H1 (cell line): Measurements from ENCODE around the gene ZNF214. TPM values are rescaled to one million over a fixed set of nuclear protein-coding genes. Genes with fewer than 3 reads are reported as not detected.

ENCODE experiments used
- CTCF ChIA-PET: fragments of 300-600 bp; sonication (Branson Sonifier 250); formaldehyde crosslinking; loops from one replicate; lab custom pipeline; 2021; ENCODE audit not compliant: partially characterized antibody; lab: Charles Lee
- POLR2A ChIA-PET: fragments of 300-600 bp; sonication (Branson Sonifier 250); formaldehyde crosslinking; loops from one replicate; lab custom pipeline; 2021; ENCODE audit warnings: inconsistent platforms; ENCODE audit not compliant: partially characterized antibody; lab: Charles Lee
- DNase-seq, 2 experiments: peaks; one replicate each; pipeline versions ENCODE4 v3.0.0 to v3.0.0-alpha.2; 2010 to 2022; ENCODE audit warnings: low spot score in 2 of 2, low read depth in 1 of 2, mixed read lengths in 1 of 2
- FAIRE-seq: peaks from 2 replicates; lab custom pipeline; 2011; peaks lifted over from hg19 to GRCh38; lab: Jason Lieb, UNC
- H2AFZ ChIP-seq: 2 replicates; pipeline ENCODE4 v1.8.1; 2012; ENCODE audit warnings: low read length, inconsistent platforms
- H2AK5ac ChIP-seq: 2 replicates; pipeline ENCODE4 v1.6.1; 2013; ENCODE audit warnings: low read depth, low read length
- H2BK120ac ChIP-seq: replicated peaks from 2 replicates; pipeline ENCODE3; 2013; ENCODE audit warnings: low read depth, low read length, inconsistent platforms
- H2BK12ac ChIP-seq: 2 replicates; pipeline ENCODE4 v1.6.1; 2013; ENCODE audit warnings: low read depth, low read length
- H2BK15ac ChIP-seq: 2 replicates; pipeline ENCODE4 v1.6.1; 2013; ENCODE audit warnings: low read length
- H2BK20ac ChIP-seq: 2 replicates; pipeline ENCODE4 v1.6.1; 2013; ENCODE audit warnings: low read length
- H2BK5ac ChIP-seq: 2 replicates; pipeline ENCODE4 v1.6.1; 2013; ENCODE audit warnings: low read depth, low read length
- H3K14ac ChIP-seq: 2 replicates; pipeline ENCODE4 v1.6.1; 2013; ENCODE audit warnings: inconsistent platforms; ENCODE audit not compliant: insufficient read length
- H3K18ac ChIP-seq: 2 replicates; pipeline ENCODE4 v1.6.1; 2013; ENCODE audit warnings: low read length; ENCODE audit errors: extremely low read depth
- H3K23ac ChIP-seq: 2 replicates; pipeline ENCODE4 v1.6.1; 2013; ENCODE audit warnings: inconsistent platforms; ENCODE audit not compliant: insufficient read length
- H3K23me2 ChIP-seq: 2 replicates; pipeline ENCODE4 v1.6.1; 2013; ENCODE audit warnings: low read depth, low read length
- H3K27ac ChIP-seq: 2 replicates; pipeline ENCODE4 v1.6.1; 2011; ENCODE audit warnings: low read depth, low read length, inconsistent platforms
- H3K27me3 ChIP-seq, 4 experiments: replicated peaks in 1 of 4; 1 replicate in 1 of 4; 2 replicates in 3 of 4; pipeline versions ENCODE4 v1.6.1 to v1.8.1; 2011 to 2013; ENCODE audit warnings: low read length in 3 of 4, mild to moderate bottlenecking in 3 of 4, inconsistent platforms in 2 of 4, mixed read lengths in 2 of 4, moderate library complexity in 1 of 4; ENCODE audit not compliant: control insufficient read depth in 3 of 4, insufficient read depth in 3 of 4; ENCODE audit errors: extremely low read depth in 1 of 4
- H3K36me3 ChIP-seq, 4 experiments: 2 replicates each; pipeline versions ENCODE4 v1.6.1 to v1.8.1; 2011 to 2013; ENCODE audit warnings: mild to moderate bottlenecking in 4 of 4, low read length in 3 of 4, moderate library complexity in 2 of 4, control low read depth in 1 of 4, inconsistent platforms in 1 of 4; ENCODE audit not compliant: insufficient read depth in 4 of 4, control insufficient read depth in 2 of 4
- H3K4ac ChIP-seq: replicated peaks from 2 replicates; pipeline ENCODE3; 2013; ENCODE audit warnings: low read length, low read depth, mixed read lengths, inconsistent platforms; ENCODE audit not compliant: insufficient read length
- H3K4me1 ChIP-seq, 4 experiments: replicated peaks in 1 of 4; 1 replicate in 1 of 4; 2 replicates in 3 of 4; pipeline versions ENCODE4 v1.6.1 to v1.8.1; 2011 to 2013; ENCODE audit warnings: low read length in 3 of 4, inconsistent platforms in 2 of 4, mixed read lengths in 1 of 4; ENCODE audit not compliant: insufficient read depth in 4 of 4, control insufficient read depth in 3 of 4
- H3K4me2 ChIP-seq, 2 experiments: 2 replicates each; pipeline versions ENCODE4 v1.6.1 to v1.8.1; 2011 to 2013; ENCODE audit warnings: low read depth in 2 of 2, low read length in 2 of 2, control low read depth in 1 of 2, inconsistent platforms in 1 of 2, mild to moderate bottlenecking in 1 of 2; ENCODE audit not compliant: insufficient read depth in 1 of 2
- H3K4me3 ChIP-seq, 4 experiments: fragments of 200-600, 300-600 bp in 1 of 4; sonication (generic), shearing (Covaris generic), sonication (Bioruptor Twin) in 1 of 4; 2 replicates each; pipeline versions ENCODE4 v1.5.1 to v1.8.1; 2011 to 2016; ENCODE audit warnings: low read length in 4 of 4, low read depth in 3 of 4, control low read depth in 2 of 4, inconsistent platforms in 2 of 4, mild to moderate bottlenecking in 2 of 4, mixed read lengths in 1 of 4, moderate library complexity in 1 of 4; ENCODE audit not compliant: insufficient read depth in 2 of 4; ENCODE audit errors: extremely low read depth in 1 of 4
- H3K56ac ChIP-seq: replicated peaks from 2 replicates; pipeline ENCODE3; 2013; ENCODE audit warnings: low read depth, mild to moderate bottlenecking, mixed read lengths, low read length, inconsistent platforms; ENCODE audit not compliant: insufficient read length
- H3K79me1 ChIP-seq: 2 replicates; pipeline ENCODE4 v1.6.1; 2013; ENCODE audit warnings: low read depth, low read length, control low read depth
- H3K79me2 ChIP-seq, 2 experiments: 2 replicates each; pipeline versions ENCODE4 v1.6.1 to v1.8.1; 2012 to 2013; ENCODE audit warnings: low read length in 2 of 2, mild to moderate bottlenecking in 2 of 2, inconsistent platforms in 1 of 2; ENCODE audit not compliant: insufficient read depth in 2 of 2, control insufficient read depth in 1 of 2
- H3K9ac ChIP-seq, 4 experiments: replicated peaks in 1 of 4; 1 replicate in 1 of 4; 2 replicates in 3 of 4; pipeline versions ENCODE4 v1.6.1 to v1.8.1; 2011 to 2013; ENCODE audit warnings: low read depth in 3 of 4, low read length in 3 of 4, control low read depth in 2 of 4, mild to moderate bottlenecking in 2 of 4, moderate library complexity in 2 of 4, inconsistent platforms in 1 of 4; ENCODE audit errors: extremely low read depth in 1 of 4
- H3K9me3 ChIP-seq, 2 experiments: 2 replicates each; pipeline versions ENCODE4 v1.6.1 to v1.8.1; 2012 to 2013; ENCODE audit warnings: mild to moderate bottlenecking in 2 of 2, moderate library complexity in 2 of 2, control low read depth in 1 of 2, inconsistent platforms in 1 of 2, low read depth in 1 of 2, low read length in 1 of 2, mixed read lengths in 1 of 2; ENCODE audit not compliant: insufficient read depth in 2 of 2
- H4K20me1 ChIP-seq, 2 experiments: replicated peaks in 1 of 2; 2 replicates each; pipeline versions ENCODE3 to v1.8.1; 2011 to 2013; ENCODE audit warnings: inconsistent platforms in 2 of 2, low read length in 2 of 2, mild to moderate bottlenecking in 1 of 2; ENCODE audit not compliant: insufficient read depth in 2 of 2, control insufficient read depth in 1 of 2
- H4K5ac ChIP-seq: 2 replicates; pipeline ENCODE4 v1.6.1; 2013; ENCODE audit warnings: low read length, low read depth, mixed read lengths, inconsistent platforms; ENCODE audit not compliant: insufficient read length
- H4K8ac ChIP-seq: 2 replicates; pipeline ENCODE4 v1.8.0; 2013; ENCODE audit warnings: mild to moderate bottlenecking, moderate library complexity, low read length, inconsistent platforms; ENCODE audit not compliant: insufficient read depth; ENCODE audit errors: extremely low read depth
- H4K91ac ChIP-seq: replicated peaks from 2 replicates; pipeline ENCODE3; 2013; ENCODE audit warnings: low read length, mixed read lengths, inconsistent platforms; ENCODE audit not compliant: insufficient read length
- CTCF ChIP-seq, 3 experiments: IDR thresholded peaks; 1 replicate in 2 of 3; 2 replicates in 1 of 3; pipeline versions ENCODE4 v1.5.1 to v1.6.1; 2011; ENCODE audit warnings: low read length in 3 of 3, mild to moderate bottlenecking in 3 of 3, inconsistent platforms in 2 of 3, low read depth in 1 of 3, moderate library complexity in 1 of 3; ENCODE audit not compliant: insufficient read depth in 1 of 3; ENCODE audit errors: control extremely low read depth in 1 of 3
- TEAD4 ChIP-seq: IDR thresholded peaks from 2 replicates; pipeline ENCODE4 v1.6.1; 2012; ENCODE audit warnings: low read depth, low read length, inconsistent platforms, mixed read lengths
- WGBS, 2 experiments: shearing (Covaris generic) in 1 of 2; methylation state at CpG; one replicate each; pipeline versions ENCODE4 v1.1.6 to v1.1.7; 2013 to 2015; ENCODE audit warnings: low lambda C conversion rate in 2 of 2, mixed read lengths in 2 of 2, inconsistent platforms in 1 of 2, low coverage in 1 of 2, missing lambda C conversion rate in 1 of 2; ENCODE audit not compliant: insufficient replicate concordance in 2 of 2, insufficient coverage in 1 of 2, insufficient read length in 1 of 2; ENCODE audit errors: extremely low coverage in 1 of 2, missing lambda C conversion rate in 1 of 2; 5-methylcytosine and 5-hydroxymethylcytosine counted together
- polyA plus RNA-seq, 7 experiments: library from polyadenylated mRNA; depleted of rRNA in 3 of 7; stranded (reverse) in 5 of 7; unstranded in 2 of 7; fragments of >200 nt in 5 of 7; fragments of 200-250 nt in 2 of 7; gene quantifications; 1 replicate in 5 of 7; 2 replicates in 1 of 7; 4 replicates in 1 of 7; pipeline versions ENCODE4 v1.2.1 to v1.2.3, GENCODE V29; 2011 to 2013; ENCODE audit warnings: missing spikeins in 2 of 7, mixed read lengths in 2 of 7
- total RNA-seq: library from RNA; stranded (reverse); fragmentation: NEBNext Ultra II Directional; extraction: Animal tissue kit (Norgen Biotek cat#: 25700); gene quantifications from 2 replicates; pipeline ENCODE4 v1.2.1, GENCODE V29; 2021

Gene ZNF214
- total and polyA plus RNA-seq, 2 of the 8 experiments (the other 6 are each of a cell fraction or from before 2014, with no cell fraction given) = 0.80 to 3.2 TPM

- no peak overlapping the region for H4K5ac ChIP-seq
- TF ChIP-seq CTCF (IDR thresholded peaks at IDR 0.05; ENCODE audit: control extremely low read depth in 1 of 3, insufficient read depth in 1 of 3, low read depth in 1 of 3, low read length in 3 of 3) = no peak
- TF ChIP-seq TEAD4 = no peak
- no peak overlapping the region for H4K8ac ChIP-seq
- ChIA-PET CTCF (interaction anchor here (1.5 kb wide), 1 partner anchor 276 kb away, joined by 3 read pairs; no protein-coding TSS in a partner anchor), POLR2A (no interaction called here)
- no peak overlapping the region for H2BK15ac ChIP-seq
- no peaks in the 10 kb centered on the region for H3K4me1 ChIP-seq
- H3K79me1 ChIP-seq = no peaks in the 10 kb centered on the region
- no peaks in the 10 kb centered on the region for H3K23me2 ChIP-seq
- no peak overlapping the region for H2AK5ac ChIP-seq
- 93% methylated on average over 1 of the region's 1 CpG; no CpG with 5 or more reads in 1 of the 2 experiments for WGBS, 2 experiments
- no peak overlapping the region for H3K27ac ChIP-seq
- no peak overlapping the region for H3K18ac ChIP-seq
- FAIRE-seq = no peak
- H3K56ac ChIP-seq = no peak overlapping the region
- no peak overlapping the region for H2BK12ac ChIP-seq
- H2AFZ ChIP-seq = no peak overlapping the region
- H3K9ac ChIP-seq = no peak overlapping the region
- H3K23ac ChIP-seq = no peak overlapping the region
- H3K4me2 ChIP-seq = no peak overlapping the region
- H3K79me2 ChIP-seq = no peaks in the 10 kb centered on the region
- no peak overlapping the region for H2BK5ac ChIP-seq
- no peak overlapping the region for H3K4me3 ChIP-seq
- no peaks in the 10 kb centered on the region for H3K27me3 ChIP-seq
- no peak overlapping the region for H3K4ac ChIP-seq
- H3K14ac ChIP-seq = no peak overlapping the region
- no peak overlapping the region for H4K91ac ChIP-seq
- no peak overlapping the region for H2BK20ac ChIP-seq
- H3K9me3 ChIP-seq = no peaks in the 10 kb centered on the region
- no peaks in the 10 kb centered on the region for H4K20me1 ChIP-seq
- H3K36me3 ChIP-seq = no peaks in the 10 kb centered on the region
- no peak overlapping the region for H2BK120ac ChIP-seq
- no peak for DNase-seq
Measured at GRCh38 chr11:7014118-7014517, 6.0 kb downstream of the ZNF214 start.
